ENCODE measurements around the gene EID3.

- TF ChIP-seq CTCF (IDR thresholded peaks at IDR 0.05) (no peak), POLR2AphosphoS5 (IDR thresholded peaks at IDR 0.05) (no peak), EP300 (IDR thresholded peaks at IDR 0.05) (no peak)
Observed at GRCh38 chr12:104337030-104337558, 33.6 kb downstream of the EID3 start.
